OCI-M1 (cell line): ENCODE measurements around the gene CFAP107.

Experiments
- DNase-seq: peaks from one replicate; lab custom pipeline; 2025; lab: John Stamatoyannopoulos, UW

CFAP107 gene

GRCh38 chr1:12741946-12742345 lies 4.1 kb upstream of the CFAP107 start:
- DNase-seq: no peak

GRCh38 chr1:12745126-12745991 lies 641 bp upstream of the CFAP107 start:
- peak; percentile 95 for DNase-seq

- DNase-seq: peak; percentile 11
Observed at GRCh38 chr1:12748778-12749355, 2.9 kb downstream of the CFAP107 start.

GRCh38 chr1:12754738-12755137 lies 8.7 kb downstream of the CFAP107 start:
- DNase-seq: no peak

- no peak for DNase-seq
Observed at GRCh38 chr1:12756273-12756672, 10.3 kb downstream of the CFAP107 start.

DNA sequence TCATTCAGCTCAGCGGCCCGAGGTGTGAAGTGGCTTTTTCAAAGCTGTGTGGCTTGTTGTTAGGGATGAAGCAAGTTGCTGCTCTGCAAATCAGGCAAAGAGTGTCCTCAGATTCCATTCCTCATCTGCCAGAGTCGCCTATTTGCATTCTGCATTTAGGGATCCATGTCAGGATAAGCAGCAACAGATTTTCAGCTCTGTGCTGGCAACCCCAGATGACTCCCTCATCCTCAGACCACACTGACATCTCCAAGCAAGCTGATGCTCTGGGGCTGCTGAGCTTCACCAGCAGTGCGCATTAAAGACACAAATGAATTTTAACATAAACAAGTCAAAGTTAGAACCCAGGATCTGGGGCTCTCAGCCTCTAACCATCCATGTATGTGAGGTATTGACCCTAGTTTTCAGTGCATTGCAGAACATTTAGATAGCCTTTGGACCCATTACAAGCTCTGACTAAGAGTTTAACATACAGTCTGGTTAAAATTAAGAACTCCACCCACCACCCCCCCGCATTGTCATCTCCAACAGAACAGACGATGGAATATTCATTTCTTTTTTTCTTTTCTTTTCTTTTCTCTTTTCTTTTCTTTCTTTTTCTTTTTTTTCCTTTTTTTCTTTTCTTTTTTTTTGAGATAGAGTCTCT lies 10.9 kb downstream of the CFAP107 start:
- DNase-seq: no peak

DNA sequence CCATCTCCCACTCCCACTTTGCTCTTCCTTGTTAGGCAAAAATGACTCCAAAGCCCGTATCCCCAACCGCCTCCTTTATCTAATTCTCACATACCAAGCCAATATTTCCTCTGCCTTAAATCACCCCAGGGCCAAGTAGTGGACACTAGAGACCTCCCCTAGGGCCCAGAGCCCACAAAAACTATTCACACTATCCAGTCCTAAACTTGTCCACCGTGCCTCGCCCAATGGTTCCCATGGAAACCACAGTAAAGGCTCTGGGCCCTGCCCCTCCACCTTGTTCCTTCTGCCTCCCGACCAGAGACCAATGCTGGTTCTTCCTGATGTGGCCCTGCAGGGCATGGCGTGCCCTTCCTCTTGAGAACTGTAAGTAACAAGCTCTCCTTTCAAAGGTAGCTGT lies 11.8 kb downstream of the CFAP107 start:
- DNase-seq: peak; percentile 10

DNA sequence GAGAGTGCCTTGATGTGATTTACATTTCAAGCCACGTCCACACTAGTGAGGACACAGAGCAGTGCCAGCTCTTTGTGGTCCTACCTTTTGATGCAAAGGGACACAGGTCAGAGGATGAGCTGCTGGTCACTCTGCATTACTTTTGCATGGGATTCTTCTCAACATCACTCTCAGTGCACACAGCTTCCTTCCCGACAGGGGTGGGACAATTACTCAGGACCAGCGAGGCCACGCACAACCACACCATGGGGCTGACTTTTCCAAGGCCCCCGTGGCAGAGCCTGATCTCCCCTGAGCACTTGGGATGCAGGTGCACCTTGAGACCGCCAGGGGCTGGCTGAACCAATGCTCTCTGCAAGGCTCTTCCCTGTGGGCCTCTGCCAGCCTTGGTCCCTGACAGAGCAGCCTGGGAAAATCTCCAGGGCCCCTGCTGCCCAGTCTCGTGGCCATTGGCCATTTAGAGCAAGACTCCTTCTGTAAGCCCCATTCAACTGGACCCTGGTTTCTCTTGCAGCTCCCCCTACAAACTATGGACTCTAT lies 14.3 kb downstream of the CFAP107 start:
- peak; percentile 8 for DNase-seq

DNA sequence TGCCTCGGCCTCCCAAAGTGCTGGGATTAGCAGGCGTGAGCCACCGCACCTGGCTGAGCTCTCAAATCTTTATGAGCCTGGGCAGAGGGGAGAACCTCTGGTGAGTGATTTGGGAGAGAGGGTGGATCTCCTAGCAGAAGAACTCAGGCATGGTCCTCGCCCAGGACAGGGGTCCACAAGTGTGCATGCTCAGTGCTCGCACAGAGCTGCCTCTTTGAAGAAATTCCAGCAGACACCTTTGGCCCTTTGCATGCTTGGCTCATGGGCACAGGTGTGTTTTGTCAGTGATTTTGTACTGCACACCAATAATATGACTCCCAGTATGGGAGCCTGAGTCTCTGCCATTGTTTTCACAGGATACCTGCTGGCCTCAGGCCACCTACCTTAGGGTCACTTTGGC lies 15.8 kb downstream of the CFAP107 start:
- DNase-seq: no peak

GRCh38 chr1:12762766-12763165 lies 16.8 kb downstream of the CFAP107 start:
- DNase-seq: no peak

GRCh38 chr1:12763479-12763878 lies 17.5 kb downstream of the CFAP107 start:
- no peak for DNase-seq

DNA sequence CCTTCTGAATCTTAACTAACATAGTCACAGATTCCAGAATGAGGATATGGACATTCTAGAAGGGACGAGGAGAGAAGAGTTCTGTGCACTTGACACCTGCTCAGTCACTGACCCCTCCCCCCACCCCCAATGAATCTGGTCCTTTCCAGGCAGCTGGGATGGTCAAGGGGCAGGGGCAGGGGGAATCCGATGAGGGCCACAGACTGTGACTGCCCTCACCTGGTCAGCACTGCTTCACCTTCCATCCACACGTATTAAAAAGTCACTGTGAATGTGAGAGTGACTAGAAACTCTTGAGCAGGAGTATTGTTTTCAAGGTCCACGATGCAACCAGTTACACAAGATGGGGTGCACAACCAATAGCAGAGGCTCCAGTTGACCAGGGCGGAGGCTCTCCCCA lies 18.0 kb downstream of the CFAP107 start:
- no peak for DNase-seq

- DNase-seq: no peak
Observed at GRCh38 chr1:12769031-12769430, 23.0 kb downstream of the CFAP107 start.

DNA sequence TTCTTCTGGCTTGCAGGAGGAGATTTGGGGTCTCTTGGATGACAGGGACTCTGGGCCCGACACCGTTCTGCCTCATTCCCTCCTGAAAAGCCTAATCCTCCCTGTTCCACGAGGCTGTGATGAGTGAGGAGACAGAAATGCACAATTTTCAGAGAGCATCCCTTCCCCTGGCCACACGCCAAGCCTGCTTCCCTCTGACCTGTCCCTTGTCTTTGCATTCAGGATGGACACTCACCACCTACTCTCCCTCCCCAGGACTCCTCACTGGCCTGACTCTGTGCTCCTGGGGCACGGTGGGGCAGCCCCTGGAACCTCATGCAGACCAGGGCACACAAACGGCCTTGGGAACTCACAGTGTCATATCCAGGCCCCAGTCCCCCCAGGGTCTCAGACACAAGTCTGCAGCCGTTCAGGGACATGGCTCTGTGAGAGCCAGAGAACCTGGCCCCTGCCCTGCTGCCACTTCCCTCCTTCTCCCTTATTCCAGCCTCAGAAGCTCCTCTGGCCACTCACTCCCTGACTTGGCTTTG lies 24.0 kb downstream of the CFAP107 start:
- no peak for DNase-seq

GRCh38 chr1:12770620-12771019 lies 24.6 kb downstream of the CFAP107 start:
- no peak for DNase-seq

DNA sequence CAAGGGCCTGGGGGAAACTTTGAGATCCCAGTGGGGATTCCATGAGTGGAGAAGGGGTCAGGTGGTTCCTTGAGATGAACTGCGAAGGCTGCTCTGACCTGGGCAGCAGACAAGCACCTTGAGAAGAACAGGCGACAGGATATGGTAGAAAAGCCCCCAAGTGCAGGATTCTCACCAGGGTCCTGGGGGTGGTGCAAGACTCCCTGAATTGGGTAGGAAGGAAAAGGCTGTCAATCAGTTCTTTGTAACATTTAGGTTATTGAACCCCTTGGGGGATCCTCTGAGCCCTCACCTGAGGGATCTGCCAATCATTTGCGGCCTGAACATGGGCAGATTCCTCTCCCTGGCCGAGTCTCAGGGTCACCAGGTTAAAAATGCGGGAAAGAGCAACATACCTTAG lies 25.2 kb downstream of the CFAP107 start:
- no peak for DNase-seq

DNA sequence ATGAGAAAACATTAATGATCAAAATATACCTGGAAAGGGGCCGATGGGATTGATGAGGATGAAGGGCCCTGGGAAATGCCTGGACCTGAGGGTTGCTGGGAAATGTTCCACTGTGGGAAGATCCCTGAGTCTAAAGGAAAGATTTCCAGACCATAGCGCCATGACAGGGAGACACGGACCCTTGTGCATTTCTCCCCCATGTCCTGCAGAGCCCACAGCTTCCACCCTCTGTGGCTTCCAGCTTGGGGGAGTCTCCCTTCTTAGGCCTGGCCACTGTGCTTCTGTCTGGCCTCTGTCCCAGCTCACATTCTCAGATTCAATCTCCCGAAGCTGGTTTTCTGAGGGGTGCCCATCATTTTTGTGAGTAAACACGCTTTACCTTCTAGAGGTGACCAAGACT lies 26.5 kb downstream of the CFAP107 start:
- DNase-seq: no peak

DNA sequence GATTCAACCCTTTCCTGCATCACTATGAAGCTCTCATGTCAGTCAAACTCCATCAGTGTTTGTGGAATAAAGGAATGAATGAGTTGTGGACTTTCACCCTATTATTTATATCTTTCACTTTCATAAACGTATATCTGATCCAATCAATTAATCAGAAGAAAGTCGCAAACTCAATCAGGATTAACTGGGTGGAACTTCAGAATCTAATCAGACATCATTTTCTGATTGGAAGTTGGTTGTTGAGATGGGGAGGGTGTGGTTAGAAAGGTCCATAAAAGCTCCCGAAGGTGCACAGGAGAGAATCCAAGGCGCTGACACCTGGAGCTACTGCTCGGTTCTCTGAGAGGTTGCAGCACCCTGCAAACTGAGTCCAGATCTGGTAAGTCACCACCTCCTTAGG lies 27.4 kb downstream of the CFAP107 start, which contains the start of gene PRAMEF12:
Gene PRAMEF12 (plus strand): TSS at position 301 of the 400 bp plus-strand sequence. CDS start 1,130 bp downstream, outside the sequence.
- DNase-seq: no peak

GRCh38 chr1:12774801-12775345 lies 28.9 kb downstream of the CFAP107 start:
- no peak for DNase-seq

DNA sequence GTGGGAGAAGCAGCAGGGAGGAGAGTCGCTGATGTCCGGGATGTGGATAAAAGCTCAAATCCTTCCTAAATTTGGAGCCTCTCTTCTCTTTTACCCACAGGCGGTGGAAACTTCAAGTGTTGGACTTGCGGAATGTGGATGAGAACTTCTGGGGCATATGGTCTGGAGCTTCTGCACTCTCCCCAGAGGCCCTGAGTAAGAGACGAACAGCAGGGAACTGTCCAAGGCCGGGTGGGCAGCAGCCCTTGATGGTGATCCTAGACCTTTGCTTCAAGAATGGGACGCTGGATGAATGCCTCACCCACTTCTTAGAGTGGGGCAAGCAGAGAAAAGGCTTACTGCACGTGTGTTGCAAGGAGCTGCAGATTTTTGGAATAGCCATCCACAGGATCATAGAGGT lies 29.4 kb downstream of the CFAP107 start:
- DNase-seq: no peak

DNA sequence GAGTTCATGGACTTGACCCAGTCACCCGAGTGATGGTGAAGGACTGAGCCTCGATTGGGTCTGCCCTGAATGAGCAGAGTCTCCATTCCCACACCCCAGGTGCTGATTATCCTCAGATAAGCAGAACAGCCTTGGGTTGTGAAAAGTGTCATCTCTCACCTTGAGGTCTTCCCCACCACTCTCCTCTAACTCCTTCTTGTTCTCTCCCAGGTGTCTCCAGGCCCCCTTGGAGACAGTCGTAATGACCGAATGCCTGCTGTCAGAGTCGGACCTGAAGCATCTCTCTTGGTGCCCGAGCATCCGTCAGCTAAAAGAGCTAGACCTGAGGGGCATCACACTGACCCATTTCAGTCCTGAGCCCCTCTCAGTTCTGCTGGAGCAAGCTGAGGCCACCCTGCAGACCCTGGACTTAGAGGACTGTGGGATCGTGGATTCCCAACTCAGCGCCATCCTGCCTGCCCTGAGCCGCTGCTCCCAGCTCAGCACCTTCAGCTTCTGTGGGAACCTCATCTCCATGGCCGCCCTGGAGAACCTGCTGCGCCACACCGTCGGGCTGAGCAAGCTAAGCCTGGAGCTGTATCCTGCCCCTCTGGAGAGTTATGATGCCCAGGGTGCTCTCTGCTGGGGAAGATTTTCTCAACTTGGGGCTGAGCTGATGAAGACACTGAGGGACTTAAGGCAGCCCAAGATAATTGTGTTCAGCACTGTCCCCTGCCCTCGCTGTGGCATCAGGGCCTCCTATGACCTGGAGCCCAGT lies 31.0 kb downstream of the CFAP107 start:
- no peak for DNase-seq
